ENCODE measurements around the gene LIN28B. TPM values are rescaled to one million over a fixed set of nuclear protein-coding genes. Genes with fewer than 3 reads are reported as not detected.

The LIN28B gene
- total and polyA plus RNA-seq, 10 donors = not detected

- no peaks in the 10 kb centered on the region for H3K27me3 ChIP-seq (replicated peaks in 1 of 7)
- H3K9me3 ChIP-seq = no peaks in the 10 kb centered on the region
- no peaks in the 10 kb centered on the region for H3K36me3 ChIP-seq
- no peak for TF ChIP-seq POLR2AphosphoS5 (IDR thresholded peaks at IDR 0.05)
- TF ChIP-seq CTCF (IDR thresholded peaks at IDR 0.05 in 8 of 11, conservative IDR thresholded peaks at IDR 0.05 in 3 of 11) = no peak
- no peak for TF ChIP-seq POLR2A (IDR thresholded peaks at IDR 0.05)
- DNase-seq = no peak
- no peak overlapping the region for H3K27ac ChIP-seq
- H3K4me3 ChIP-seq = no peak overlapping the region
- no peaks in the 10 kb centered on the region for H3K4me1 ChIP-seq
- intact Hi-C loops (cut with DNase I; ENCODE audit: low total_unique reads) = no loop called here
Observed at GRCh38 chr6:105042648-105043047, 85.7 kb downstream of the LIN28B start.

GRCh38 chr6:105043979-105044378 is 87.1 kb downstream of the LIN28B start:
- 93 to 99% (median 96%) methylated on average over 2 of the region's 2 CpGs for WGBS, 5 donors
- DNase-seq = no peak
- Histone ChIP-seq H3K9me3 (no peaks in the 10 kb centered on the region), H3K27me3 (replicated peaks in 1 of 7) (no peaks in the 10 kb centered on the region), H3K36me3 (no peaks in the 10 kb centered on the region), H3K4me1 (no peaks in the 10 kb centered on the region), H3K4me3 (no peak overlapping the region), H3K27ac (no peak overlapping the region)
- intact Hi-C loops (cut with DNase I; ENCODE audit: low total_unique reads) = no loop called here
- TF ChIP-seq CTCF (IDR thresholded peaks at IDR 0.05 in 8 of 11, conservative IDR thresholded peaks at IDR 0.05 in 3 of 11) (no peak), POLR2AphosphoS5 (IDR thresholded peaks at IDR 0.05) (no peak), POLR2A (IDR thresholded peaks at IDR 0.05) (no peak)

GRCh38 chr6:105045526-105045925 is 88.6 kb downstream of the LIN28B start:
- H3K4me3 ChIP-seq = no peak overlapping the region
- DNase-seq = no peak
- H3K4me1 ChIP-seq = no peaks in the 10 kb centered on the region
- H3K9me3 ChIP-seq = no peaks in the 10 kb centered on the region
- no peaks in the 10 kb centered on the region for H3K27me3 ChIP-seq (replicated peaks in 1 of 7)
- WGBS, 5 donors = 84 to 100% (median 96%) methylated on average over 1 of the region's 1 CpG
- intact Hi-C loops (cut with DNase I; ENCODE audit: low total_unique reads) = no loop called here
- no peaks in the 10 kb centered on the region for H3K36me3 ChIP-seq
- no peak for TF ChIP-seq CTCF (IDR thresholded peaks at IDR 0.05 in 8 of 11, conservative IDR thresholded peaks at IDR 0.05 in 3 of 11)
- TF ChIP-seq POLR2A (IDR thresholded peaks at IDR 0.05) = no peak
- no peak for TF ChIP-seq POLR2AphosphoS5 (IDR thresholded peaks at IDR 0.05)
- H3K27ac ChIP-seq = no peak overlapping the region

GRCh38 chr6:105051941-105052471 is 95.1 kb downstream of the LIN28B start:
- Histone ChIP-seq H3K9me3 (peaks cover 0 to 4% (median 0%) of the 10 kb centered on the region in 8 donors), H3K36me3 (no peaks in the 10 kb centered on the region), H3K27me3 (replicated peaks in 1 of 7) (peaks cover 0 to 5% (median 0%) of the 10 kb centered on the region in 7 donors), H3K27ac (no peak overlapping the region), H3K4me3 (no peak overlapping the region), H3K4me1 (no peaks in the 10 kb centered on the region)
- TF ChIP-seq POLR2AphosphoS5 (IDR thresholded peaks at IDR 0.05) (no peak), CTCF (IDR thresholded peaks at IDR 0.05 in 8 of 11, conservative IDR thresholded peaks at IDR 0.05 in 3 of 11) (no peak), POLR2A (IDR thresholded peaks at IDR 0.05) (no peak)
- intact Hi-C loops (cut with DNase I; ENCODE audit: low total_unique reads) = no loop called here
- no peak for DNase-seq
- 61 to 80% (median 65%) methylated on average over 3 of the region's 3 CpGs for WGBS, 5 donors

Data from spleen (tissue), 11 donors.